PFSK-1 (cell line): Measurements from ENCODE around the gene TRIM31.
A peak's percentile ranks its signal among the peaks of the same experiment; 100 is the strongest.

Source experiments
- FOXP2 ChIP-seq: optimal IDR thresholded peaks from 2 replicates; pipeline ENCODE3; 2011; ENCODE audit warnings: borderline replicate concordance, control low read depth, inconsistent platforms; ENCODE audit not compliant: insufficient read depth; ENCODE audit errors: extremely low read length, extremely low read depth
- POLR2AphosphoS5 ChIP-seq: IDR thresholded peaks from 2 replicates; pipeline ENCODE4 v1.6.1; 2012; ENCODE audit warnings: low read depth, mild to moderate bottlenecking, control low read depth, low read length, moderate library complexity
- REST ChIP-seq, 2 experiments: IDR thresholded peaks; 2 replicates each; pipeline versions ENCODE4 v1.6.1 to v1.8.0; 2011 to 2012; ENCODE audit warnings: low read depth in 2 of 2, low read length in 2 of 2, control low read depth in 1 of 2, inconsistent platforms in 1 of 2, mild to moderate bottlenecking in 1 of 2, moderate library complexity in 1 of 2; ENCODE audit not compliant: insufficient read depth in 1 of 2
- SIN3A ChIP-seq: IDR thresholded peaks from 2 replicates; pipeline ENCODE4 v1.6.1; 2012; ENCODE audit warnings: mild to moderate bottlenecking, low read length, moderate library complexity, borderline replicate concordance; ENCODE audit not compliant: insufficient read depth
- TAF1 ChIP-seq: IDR thresholded peaks from 2 replicates; pipeline ENCODE4 v1.6.1; 2012; ENCODE audit warnings: low read length, control low read depth, borderline replicate concordance; ENCODE audit not compliant: insufficient read depth

GRCh38 chr6:30131947-30132497 is 19.1 kb upstream of the TRIM31 start:
- no peak for TF ChIP-seq POLR2AphosphoS5
- no peak for TF ChIP-seq TAF1
- TF ChIP-seq REST (IDR thresholded peaks at IDR 0.05; ENCODE audit: insufficient read depth in 1 of 2, low read depth in 2 of 2, low read length in 2 of 2) = no peak
- TF ChIP-seq SIN3A = peak; percentile 56; the same call in 1 of the 2 replicates
- TF ChIP-seq FOXP2 = no peak
